GM19351 (cell line): ENCODE measurements around the gene GNRH2.
"Not testable (repeated sequence)": the region's sequence is repeated elsewhere in the genome, so short reads cannot be mapped to it uniquely, and the experiment has no call there.

Experiments used
- ATAC-seq: cut with Tn5 transposase; IDR thresholded peaks from one replicate; pipeline ENCODE4 v1.9.1; 2021; ENCODE audit warnings: mild to moderate bottlenecking, moderate library complexity; ENCODE audit not compliant: unreplicated experiment

Gene GNRH2

DNA sequence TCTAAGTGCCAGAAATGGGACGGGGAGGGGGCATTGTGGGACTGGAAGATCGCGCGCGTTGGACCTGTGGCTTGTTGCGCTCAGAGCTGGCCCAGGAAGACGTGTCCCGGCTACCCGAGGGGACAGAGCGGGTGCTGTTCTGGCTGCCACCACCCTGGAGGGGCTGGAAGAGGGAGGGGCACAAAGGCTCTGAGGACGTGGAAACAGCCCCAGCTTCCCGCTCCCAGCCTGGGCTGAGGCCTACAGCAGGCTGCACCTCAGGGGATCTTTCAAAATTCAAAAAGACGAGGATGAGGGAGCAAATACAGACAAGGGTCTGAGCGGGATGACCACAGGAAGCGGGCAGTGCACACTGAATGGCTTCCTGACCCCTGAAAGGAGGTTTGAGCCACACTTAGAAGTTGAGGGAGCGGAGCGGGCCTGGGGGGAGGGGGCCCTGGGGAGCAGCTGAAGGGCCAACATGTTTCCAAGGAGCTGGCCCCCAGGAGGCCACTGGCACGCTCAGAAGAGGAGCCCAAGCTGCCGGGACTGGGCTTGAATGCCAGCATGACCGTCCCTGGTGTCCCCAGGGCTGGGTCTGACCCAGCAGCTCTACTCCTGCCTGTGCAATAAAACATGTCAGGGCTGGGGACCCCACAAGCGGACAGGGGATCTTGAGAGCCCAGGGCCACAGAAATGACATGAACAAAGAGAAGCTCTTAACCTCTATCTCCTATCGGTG, 29.3 kb downstream of the GNRH2 start:
- ATAC-seq = no peak

DNA sequence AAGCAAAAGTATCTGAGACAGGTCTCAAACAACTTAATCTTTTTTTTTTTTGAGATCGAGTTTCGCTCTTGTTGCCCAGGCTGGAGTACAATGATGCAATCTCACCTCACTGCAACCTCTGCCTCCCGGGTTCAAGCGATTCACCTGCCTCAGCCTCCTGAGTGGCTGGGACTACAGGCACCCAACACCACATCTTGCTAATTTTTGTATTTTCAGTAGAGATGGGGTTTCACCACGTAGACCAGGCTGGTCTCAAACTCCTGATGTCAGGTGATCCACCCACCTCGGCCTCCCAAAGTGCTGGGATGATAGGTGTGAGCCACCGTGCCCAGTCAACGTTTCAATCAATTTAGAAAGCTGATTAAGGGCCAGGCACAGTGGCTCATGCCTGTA, 29.8 kb downstream of the GNRH2 start:
- ATAC-seq = not testable (repeated sequence)

GRCh38 chr20:3074812-3075211, 31.4 kb downstream of the GNRH2 start:
- no peak for ATAC-seq

- not testable (repeated sequence) for ATAC-seq
Measured at GRCh38 chr20:3075315-3075714, 31.9 kb downstream of the GNRH2 start.

GRCh38 chr20:3077618-3078134, 34.3 kb downstream of the GNRH2 start:
- ATAC-seq = no peak

GRCh38 chr20:3080939-3081388, 37.5 kb downstream of the GNRH2 start:
- ATAC-seq = no peak

GRCh38 chr20:3081641-3082040, 38.2 kb downstream of the GNRH2 start:
- ATAC-seq = no peak

GRCh38 chr20:3082306-3082951, 39.0 kb downstream of the GNRH2 start:
- no peak for ATAC-seq

DNA sequence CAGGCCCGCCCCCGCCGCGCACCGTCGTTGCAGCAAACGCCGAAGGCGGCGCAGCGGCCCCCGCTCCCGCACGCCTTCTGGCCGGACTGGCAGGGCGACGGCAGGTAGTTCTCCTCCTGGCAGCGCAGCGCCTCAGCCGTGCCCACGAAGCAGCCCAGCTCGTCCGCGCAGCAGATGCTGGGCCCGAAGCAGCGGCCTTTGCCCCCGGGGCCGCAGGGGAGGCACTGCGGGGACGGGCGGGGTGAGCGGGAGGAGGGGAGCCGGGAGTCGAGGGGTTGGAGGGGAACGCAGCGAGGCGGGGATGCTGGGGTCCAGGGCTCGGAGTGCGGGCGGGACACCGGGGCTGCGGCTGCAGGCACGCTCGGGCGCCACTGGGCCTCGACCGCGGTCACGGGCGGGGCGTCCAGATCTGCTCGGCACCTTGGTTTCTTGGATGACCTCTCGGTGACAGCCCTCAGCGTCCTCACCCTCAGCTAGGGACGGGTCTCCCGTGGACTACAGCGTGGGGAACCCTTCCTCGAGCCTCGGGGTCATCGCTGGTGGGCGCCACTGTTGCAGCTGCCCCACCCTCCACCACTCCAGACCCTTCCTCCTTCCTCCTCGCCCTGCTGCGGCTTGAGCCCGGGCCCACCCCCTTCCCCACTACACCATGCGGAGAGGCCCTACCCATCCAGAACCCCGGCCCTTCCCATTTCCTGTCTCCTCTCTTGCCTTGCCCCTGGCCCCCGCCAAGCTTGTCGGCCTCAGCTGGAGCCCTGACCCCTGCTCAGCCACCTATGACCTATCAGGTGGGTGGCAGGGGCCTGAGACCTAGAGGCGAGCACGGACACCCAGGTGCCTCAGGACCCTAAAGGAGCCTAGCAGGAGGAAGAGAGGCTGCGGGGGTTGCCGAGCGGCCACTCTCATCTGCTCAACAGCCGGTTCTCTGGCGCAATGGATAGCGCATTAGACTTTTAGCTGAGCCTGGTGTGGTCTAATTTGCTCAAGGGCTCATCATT, 39.8 kb downstream of the GNRH2 start:
- no peak for ATAC-seq

- ATAC-seq = no peak
Measured at GRCh38 chr20:3084283-3084985, 41.0 kb downstream of the GNRH2 start, which contains the start of gene AVP. AVP (minus strand) TSS chr20:3084724; CDS start chr20:3084674, 50 bp downstream.

DNA sequence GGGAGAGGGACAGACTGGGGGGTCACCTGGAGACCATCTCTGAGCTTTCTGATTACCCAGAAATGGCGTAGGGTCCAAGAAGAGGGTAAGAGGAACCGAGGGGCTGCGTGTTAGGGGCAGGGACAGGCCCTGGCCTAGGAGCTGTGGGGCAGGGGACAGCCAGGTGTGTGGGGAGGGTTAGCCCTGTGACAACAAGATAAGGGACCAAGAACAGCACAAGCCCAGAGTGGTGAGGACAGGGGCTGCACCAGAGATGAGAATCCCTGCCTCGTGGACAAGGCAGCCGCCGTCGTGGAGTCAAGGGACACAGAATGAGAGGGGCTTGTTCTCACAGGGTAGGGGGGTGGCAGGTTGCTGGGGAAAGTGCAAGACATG, 41.6 kb downstream of the GNRH2 start:
- no peak for ATAC-seq

- ATAC-seq = no peak
Measured at GRCh38 chr20:3085571-3086072, 42.2 kb downstream of the GNRH2 start.

- ATAC-seq = no peak
Measured at GRCh38 chr20:3088031-3088430, 44.6 kb downstream of the GNRH2 start.

DNA sequence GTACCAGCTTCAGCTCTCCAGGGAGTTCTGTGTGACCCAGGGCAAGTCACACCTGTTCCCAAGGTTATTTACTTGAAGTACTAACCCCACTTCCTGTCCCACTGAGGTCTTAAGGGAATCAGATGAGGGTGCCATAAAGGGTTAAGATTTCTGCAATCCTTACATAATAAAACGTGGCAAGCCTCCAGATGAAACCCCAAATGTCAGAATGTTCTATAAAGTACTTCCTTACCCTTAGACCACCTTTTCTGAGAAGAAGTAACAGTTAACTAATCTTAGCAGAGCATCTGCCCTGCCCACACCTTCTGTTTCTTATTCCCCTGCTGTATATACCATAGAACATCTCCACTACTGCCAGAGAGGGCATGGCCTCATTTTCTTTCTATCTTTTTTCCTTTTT, 47.1 kb downstream of the GNRH2 start:
- no peak for ATAC-seq

- ATAC-seq = no peak
Measured at GRCh38 chr20:3092611-3093379, 49.4 kb downstream of the GNRH2 start.

- no peak for ATAC-seq
Measured at GRCh38 chr20:3093861-3094361, 50.5 kb downstream of the GNRH2 start.

DNA sequence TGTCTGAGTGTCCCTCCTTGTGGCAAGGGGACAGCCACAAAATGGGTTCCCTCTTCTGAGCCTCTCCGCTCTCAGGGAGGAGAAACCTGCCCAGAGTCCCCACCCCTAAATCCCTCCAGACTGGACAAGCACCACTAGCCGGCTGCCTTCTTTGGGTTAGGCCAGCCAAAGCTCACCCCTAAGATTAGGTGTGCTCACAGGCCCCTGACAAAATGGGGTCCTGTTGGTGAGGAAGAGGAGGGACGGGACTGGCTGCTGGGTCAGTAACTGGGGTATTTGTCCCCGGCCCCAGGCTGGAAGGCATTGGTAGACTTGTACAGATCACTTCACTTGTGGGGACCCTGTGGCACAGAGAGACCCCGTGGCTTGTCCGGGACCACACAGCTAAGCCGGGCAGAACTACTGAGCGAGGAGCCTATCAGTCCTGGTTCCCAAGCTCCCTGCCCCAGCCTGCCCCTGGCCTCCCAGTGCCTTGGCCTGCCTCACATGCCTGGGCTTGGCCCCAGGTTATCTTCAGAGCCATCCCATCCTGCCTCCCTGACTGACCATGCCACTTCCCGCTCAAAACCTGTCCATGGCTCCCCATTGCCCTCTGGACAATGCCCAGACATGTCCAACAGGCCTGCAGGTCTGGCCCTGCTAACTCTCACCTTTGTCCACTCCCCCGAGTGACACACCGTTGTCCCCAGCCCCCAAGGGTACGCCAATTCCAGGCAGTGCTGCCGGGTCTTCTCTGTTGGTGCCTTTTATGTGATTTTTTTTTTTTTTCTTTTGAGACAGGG, 51.6 kb downstream of the GNRH2 start:
- no peak for ATAC-seq
